Left hindlimb (tissue), 1 donor: ENCODE data around the gene TIGD1.

Experiments used
- DNase-seq: peaks from one replicate; pipeline ENCODE4 v3.0.0-alpha.2; 2018

The TIGD1 gene

DNA sequence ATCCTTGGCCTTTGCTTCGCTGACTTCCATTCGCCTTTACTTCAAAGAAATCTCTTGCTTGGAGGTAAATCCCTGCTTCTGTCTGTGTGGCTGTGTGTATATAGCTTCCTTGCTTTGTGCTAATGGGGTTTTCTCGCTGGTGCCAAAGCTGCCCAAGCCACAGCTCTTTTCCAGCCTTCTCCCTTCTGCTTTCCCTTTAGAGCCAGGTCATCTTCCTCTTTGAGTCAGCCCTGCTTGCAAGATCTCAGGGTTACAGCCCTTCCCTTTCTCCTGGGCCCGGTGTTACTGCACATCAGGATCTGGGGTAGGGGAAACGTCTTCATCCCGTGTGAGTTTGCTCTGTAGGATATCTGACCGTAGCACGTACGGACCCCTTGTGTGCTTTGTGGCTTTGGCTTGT lies 19.2 kb upstream of the TIGD1 start:
- no peak for DNase-seq

DNA sequence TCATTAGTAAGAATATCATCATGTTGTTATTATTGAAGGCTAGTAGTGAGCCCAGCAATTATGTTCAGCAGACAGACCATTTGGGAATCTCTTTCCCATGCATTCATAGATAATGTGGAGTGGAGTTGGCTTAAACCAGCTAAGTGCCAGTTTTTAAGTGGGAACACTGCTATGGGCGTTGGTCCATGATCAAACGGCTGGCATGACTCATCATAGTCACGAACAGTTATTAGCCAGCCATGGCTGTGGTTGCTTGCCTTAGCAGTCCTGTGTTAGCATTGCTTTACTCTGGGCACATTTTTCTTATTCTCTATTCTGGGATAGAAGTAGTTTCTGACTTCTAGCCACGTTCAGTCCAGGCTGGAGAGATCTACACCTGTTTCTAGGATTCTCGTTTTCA lies 17.8 kb upstream of the TIGD1 start:
- no peak for DNase-seq

- no peak for DNase-seq
These were observed 17.4 kb upstream of the TIGD1 start for GRCh38 chr2:232567721-232568120.

GRCh38 chr2:232563580-232563979 lies 13.2 kb upstream of the TIGD1 start:
- DNase-seq, result no peak

- DNase-seq, result no peak
These were observed 12.3 kb upstream of the TIGD1 start for GRCh38 chr2:232562515-232563151.

DNA sequence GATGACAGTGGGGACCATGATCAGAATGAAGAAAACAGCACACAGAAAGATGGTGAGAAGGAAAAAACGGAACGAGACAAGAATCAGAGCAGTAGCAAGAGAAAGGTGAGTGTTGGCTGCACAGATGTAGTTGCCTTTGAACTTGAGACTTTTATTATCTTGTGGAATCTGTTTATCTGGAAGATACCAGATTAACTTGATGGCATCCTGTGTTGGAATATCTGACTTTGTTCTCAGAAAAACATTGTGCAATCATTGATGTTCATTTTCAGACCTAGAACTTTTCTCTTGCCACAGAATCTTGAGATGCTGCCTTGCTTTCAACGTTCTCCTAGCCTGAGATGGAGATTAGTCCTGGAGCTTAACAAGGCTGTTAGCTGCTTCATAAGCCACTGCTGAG lies 6.1 kb upstream of the TIGD1 start:
- DNase-seq, result no peak

DNA sequence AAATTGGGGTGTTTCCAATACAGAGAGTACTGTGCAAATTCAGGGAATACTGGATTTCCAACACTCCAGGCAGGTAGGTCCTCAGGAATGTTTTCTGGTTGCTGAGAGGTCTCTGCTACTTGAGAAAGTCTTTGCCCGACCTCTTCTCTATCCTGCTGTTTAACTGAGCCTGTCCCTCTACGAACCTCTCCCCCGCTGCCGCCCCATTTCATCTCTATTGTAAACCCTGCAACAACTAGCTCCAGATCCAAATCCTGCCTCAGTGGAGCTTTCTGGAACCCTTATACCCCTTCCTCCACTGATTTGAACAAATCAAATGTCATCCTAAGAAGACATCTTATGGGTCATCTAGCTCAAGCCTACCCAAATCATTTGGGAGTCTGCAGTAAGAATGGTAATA lies 1.4 kb upstream of the TIGD1 start:
- no peak for DNase-seq

- no peak for DNase-seq
These were observed 887 bp upstream of the TIGD1 start for GRCh38 chr2:232551250-232551638.

- DNase-seq, result no peak
These were observed 553 bp downstream of the TIGD1 start for GRCh38 chr2:232549655-232550353.

DNA sequence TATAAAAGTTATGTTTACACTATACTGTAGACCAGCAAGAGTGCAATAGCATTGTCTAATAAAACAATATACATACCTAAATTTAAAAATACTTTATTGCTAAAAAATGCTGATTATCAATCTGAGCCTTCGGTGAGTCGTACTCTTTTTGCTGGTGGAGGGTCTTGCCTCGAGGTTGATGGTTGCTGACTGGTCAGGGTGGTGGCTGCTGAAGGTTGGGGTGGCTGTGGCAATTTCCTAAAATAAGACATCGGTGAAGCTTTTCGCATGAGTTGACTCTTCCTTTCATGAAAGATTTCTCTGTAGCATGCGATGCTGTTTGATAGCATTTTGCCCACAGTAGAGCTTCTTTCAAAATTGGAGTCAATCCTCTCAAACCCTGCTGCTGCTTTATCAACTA lies 2.4 kb downstream of the TIGD1 start:
- no peak for DNase-seq

DNA sequence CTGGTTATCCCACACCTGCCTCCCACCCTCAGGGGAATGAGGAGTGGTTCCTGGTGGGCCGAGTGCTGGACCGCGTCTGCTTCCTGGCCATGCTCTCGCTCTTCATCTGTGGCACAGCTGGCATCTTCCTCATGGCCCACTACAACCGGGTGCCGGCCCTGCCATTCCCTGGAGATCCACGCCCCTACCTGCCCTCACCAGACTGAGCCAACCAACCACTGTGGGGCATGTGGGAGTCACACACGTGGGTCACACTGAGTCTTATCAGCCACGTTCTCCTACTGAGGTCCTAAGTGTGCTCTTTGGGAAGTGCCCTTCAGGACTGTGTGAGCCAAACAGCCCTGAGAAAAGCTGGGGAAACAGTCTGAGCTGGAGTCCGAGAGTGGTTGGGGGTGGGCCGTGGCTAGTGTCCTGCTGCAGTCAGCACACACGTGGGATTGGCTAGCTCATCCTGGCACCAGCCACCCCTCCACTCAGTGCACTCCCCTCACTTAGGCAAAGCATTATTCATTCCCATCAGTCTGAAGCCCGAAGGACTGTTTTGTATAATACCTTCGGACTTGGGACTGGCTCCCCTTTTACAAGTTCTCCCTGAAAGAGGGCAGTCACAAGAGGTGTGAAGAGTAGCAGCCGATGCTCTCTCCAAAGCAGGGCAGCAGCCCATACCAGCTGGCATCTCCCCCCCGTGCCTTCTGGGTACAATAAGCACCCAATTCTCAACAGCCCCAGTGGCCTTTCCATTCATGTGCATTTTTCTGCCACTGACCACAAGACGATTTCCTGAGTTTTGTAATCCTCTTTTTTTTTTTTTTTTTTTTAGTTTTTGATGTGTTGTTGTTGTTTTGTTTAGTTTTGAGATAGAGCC lies 4.6 kb downstream of the TIGD1 start:
- no peak for DNase-seq

GRCh38 chr2:232544674-232545073 lies 5.7 kb downstream of the TIGD1 start:
- no peak for DNase-seq

- no peak for DNase-seq
These were observed 6.3 kb downstream of the TIGD1 start for GRCh38 chr2:232543928-232544631.

GRCh38 chr2:232543491-232543890 lies 6.9 kb downstream of the TIGD1 start:
- no peak for DNase-seq

DNA sequence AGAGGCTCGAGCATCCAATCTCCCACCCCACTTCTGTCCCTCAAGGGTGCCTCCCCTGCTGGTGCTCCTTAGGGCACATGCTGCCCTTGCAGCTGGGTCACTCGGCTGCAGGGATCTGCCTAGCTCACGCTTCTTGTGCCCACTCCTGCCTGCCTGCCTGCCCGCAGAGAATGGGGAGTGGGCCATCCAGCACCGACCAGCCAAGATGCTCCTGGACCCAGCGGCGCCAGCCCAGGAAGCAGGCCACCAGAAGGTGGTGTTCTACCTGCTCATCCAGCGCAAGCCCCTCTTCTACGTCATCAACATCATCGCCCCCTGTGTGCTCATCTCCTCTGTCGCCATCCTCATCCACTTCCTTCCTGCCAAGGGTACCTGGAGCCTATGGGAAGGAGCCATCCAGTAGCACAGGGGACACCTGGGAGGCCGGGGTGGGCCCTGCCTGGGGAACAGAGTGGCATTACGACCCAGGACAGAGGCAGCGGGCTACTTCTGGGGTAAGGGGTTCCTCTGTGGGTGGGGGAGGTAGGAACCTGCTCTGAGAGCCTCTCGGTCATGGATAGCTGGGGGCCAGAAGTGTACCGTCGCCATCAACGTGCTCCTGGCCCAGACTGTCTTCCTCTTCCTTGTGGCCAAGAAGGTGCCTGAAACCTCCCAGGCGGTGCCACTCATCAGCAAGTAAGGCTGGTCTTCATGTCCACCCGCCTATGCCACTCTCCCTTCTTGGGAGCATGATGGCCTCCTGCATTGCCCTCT lies 7.5 kb downstream of the TIGD1 start:
- DNase-seq, result no peak

DNA sequence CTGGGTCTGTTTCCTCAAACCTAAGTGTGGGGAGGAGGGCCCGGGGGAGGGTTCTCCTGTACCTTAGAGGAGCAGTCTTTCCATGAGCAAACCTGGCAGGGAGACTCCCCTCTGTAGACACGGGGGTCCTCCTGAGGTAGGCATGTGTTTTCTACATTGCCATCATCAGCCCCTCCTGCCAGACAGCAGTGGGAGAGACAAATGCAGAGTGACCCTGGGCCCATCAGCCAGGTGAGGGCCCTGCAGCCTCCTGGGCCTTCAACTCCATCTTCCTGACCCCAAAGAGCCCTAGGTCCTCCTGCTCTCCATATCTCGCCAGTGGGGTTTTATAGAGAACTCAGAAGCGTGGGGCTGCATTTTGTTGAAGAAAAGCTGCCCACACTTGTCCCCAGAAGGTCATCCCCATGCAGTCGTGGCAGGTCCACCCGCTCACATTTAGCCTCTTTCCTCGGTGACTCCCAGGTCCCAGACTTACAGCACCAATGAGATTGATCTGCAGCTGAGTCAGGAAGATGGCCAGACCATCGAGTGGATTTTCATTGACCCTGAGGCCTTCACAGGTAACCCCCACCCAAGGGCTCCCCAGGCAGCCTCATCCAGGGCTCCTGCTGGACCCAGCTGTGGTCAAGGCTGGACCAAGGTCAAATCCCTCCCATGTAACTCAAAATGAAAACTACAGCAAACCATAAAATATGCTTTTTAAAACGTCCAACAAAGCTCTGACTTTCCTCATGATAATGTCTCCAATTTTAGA lies 8.2 kb downstream of the TIGD1 start:
- DNase-seq, result no peak

DNA sequence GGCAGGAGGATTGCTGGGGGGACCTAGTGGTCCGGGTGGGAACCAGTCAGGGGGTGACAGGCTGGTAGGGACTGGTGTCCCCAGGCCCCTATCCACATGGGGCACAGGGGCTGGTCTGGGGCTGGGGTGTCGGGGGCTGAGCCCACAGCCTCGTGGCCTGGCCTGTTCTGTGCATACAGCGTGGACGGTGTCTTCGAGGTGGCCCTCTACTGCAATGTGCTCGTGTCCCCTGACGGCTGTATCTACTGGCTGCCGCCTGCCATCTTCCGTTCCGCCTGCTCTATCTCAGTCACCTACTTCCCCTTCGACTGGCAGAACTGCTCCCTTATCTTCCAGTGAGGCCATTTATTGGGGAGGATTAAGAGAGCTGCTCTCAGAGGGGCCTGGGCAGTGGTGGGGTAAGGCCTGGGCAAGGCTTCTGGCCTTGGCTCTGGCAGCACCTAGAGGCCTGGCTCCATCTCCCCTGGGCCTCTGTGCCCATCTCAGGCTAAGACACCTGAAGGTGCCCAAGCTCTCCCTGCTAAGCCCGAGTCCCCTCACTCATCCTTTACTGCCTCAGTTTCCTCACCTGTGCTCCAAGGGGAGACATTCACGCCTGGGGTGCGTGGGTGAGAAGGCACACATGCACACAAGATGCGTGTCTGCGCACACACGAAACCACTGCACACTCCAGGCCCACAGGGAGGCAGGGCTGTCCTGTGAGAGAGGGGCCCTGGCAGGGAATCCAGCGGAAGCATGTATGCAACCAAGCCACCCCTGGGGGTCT lies 9.0 kb downstream of the TIGD1 start:
- no peak for DNase-seq

GRCh38 chr2:232540441-232541041 lies 9.8 kb downstream of the TIGD1 start:
- no peak for DNase-seq

DNA sequence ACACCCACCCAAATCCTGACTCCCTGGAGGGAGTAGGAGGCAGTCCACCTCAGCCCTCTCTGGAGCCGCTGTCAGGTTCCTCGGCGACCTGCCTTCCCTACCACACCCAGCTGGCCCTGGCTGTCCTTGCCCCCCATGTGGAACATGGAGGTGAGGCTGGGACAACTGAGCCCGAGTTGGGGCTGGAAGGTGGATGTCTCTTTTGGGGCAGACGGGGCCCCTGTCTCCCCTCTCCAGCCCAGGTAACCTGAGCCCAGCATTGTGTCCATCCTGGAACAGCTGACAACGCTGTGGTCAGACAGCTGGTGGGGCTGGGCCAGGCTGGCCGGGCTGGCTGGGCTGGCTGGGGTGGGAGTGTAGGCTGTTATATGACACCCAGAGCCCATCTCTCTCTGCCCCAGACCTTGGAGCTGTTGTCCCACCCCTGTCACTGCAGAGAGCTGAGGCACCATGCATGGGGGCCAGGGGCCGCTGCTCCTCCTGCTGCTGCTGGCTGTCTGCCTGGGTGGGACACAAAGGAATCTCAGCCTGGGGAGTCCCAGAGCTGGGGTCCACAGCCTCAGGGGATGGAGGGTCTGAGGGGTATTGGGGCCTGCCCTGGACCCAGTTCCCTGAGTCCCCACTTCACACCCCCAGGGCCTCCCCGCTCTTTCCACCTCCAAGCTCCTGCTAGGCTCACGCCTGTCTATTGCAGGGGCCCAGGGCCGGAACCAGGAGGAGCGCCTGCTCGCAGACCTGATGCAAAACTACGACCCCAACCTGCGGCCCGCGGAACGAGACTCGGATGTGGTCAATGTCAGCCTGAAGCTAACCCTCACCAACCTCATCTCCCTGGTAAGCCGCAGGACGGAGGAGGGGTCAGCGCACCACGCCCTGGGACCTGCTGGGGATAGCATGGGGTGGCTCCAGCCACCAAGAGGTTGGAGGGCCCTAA lies 10.8 kb downstream of the TIGD1 start, which contains the start of gene CHRNG:
Gene CHRNG, plus strand, starts transcription at position 395 of the 934 bp plus-strand sequence. Its CDS starts 56 bp downstream, at position 451.
- no peak for DNase-seq
